Body of pancreas (tissue), 4 donors: ENCODE data around the gene DYSF.

ENCODE experiments used
- POLR2A ChIP-seq, 3 donors: fragments of 450-650 bp; IDR thresholded peaks; one replicate each; pipeline ENCODE4 v1.6.1; 2016; ENCODE audit warnings: antibody characterized with exemption in 3 of 3, mild to moderate bottlenecking in 2 of 3
- TF ChIP-seq, protein P1 (sequence below), 7 experiments: fragments of 450-650 bp in 4 of 7; fragments of 200-600 bp in 3 of 7; sonication (generic) in 3 of 7; IDR thresholded peaks; one replicate each; pipeline ENCODE4 v1.5.1; 2016 to 2019; ENCODE audit warnings: antibody characterized with exemption in 7 of 7

DNA sequence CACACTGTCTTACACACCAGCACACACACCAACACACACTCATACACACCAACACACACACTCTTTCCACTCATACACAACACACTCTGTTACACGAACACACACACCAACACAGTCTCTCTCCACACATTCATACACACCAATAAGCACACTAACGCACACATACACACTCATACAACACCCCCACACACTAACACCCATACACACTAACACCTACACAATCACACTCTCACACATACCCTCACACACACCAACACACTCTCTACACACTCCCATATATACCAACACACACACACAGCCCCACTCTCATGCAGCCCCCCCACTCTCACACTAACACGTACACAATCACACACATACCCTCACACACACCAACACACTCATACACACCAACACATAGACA, 123.8 kb downstream of the DYSF start:
- TF ChIP-seq POLR2A (IDR thresholded peaks at IDR 0.05) = no peak
- TF ChIP-seq, protein P1, sequence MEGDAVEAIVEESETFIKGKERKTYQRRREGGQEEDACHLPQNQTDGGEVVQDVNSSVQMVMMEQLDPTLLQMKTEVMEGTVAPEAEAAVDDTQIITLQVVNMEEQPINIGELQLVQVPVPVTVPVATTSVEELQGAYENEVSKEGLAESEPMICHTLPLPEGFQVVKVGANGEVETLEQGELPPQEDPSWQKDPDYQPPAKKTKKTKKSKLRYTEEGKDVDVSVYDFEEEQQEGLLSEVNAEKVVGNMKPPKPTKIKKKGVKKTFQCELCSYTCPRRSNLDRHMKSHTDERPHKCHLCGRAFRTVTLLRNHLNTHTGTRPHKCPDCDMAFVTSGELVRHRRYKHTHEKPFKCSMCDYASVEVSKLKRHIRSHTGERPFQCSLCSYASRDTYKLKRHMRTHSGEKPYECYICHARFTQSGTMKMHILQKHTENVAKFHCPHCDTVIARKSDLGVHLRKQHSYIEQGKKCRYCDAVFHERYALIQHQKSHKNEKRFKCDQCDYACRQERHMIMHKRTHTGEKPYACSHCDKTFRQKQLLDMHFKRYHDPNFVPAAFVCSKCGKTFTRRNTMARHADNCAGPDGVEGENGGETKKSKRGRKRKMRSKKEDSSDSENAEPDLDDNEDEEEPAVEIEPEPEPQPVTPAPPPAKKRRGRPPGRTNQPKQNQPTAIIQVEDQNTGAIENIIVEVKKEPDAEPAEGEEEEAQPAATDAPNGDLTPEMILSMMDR (IDR thresholded peaks at IDR 0.05) = no peak
